ENCODE results near the gene TMPRSS6. TPM values are rescaled to one million over a fixed set of nuclear protein-coding genes. Genes with fewer than 3 reads are reported as not detected.

Gene TMPRSS6
- total RNA-seq, 1 experiment from 2014 or later: not detected

GRCh38 chr22:37084385-37084784 lies 25.1 kb downstream of the TMPRSS6 start:
- BruUV-seq (replicated peaks): no TSS peak
- no peaks in the 10 kb centered on the region for H3K4me1 Mint-ChIP-seq (ENCODE audit: low read depth, unreplicated experiment)
- no peak overlapping the region for H3K27ac Mint-ChIP-seq (ENCODE audit: unreplicated experiment)
- intact Hi-C loops (cut with micrococcal nuclease; ENCODE audit: unreplicated experiment): no loop called here
- CTCF ChIA-PET: no interaction called here
- no peaks in the 10 kb centered on the region for H3K9me3 Mint-ChIP-seq (ENCODE audit: low read depth, unreplicated experiment)
- TF ChIP-seq, protein P1, sequence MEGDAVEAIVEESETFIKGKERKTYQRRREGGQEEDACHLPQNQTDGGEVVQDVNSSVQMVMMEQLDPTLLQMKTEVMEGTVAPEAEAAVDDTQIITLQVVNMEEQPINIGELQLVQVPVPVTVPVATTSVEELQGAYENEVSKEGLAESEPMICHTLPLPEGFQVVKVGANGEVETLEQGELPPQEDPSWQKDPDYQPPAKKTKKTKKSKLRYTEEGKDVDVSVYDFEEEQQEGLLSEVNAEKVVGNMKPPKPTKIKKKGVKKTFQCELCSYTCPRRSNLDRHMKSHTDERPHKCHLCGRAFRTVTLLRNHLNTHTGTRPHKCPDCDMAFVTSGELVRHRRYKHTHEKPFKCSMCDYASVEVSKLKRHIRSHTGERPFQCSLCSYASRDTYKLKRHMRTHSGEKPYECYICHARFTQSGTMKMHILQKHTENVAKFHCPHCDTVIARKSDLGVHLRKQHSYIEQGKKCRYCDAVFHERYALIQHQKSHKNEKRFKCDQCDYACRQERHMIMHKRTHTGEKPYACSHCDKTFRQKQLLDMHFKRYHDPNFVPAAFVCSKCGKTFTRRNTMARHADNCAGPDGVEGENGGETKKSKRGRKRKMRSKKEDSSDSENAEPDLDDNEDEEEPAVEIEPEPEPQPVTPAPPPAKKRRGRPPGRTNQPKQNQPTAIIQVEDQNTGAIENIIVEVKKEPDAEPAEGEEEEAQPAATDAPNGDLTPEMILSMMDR (IDR thresholded peaks at IDR 0.05; ENCODE audit: unreplicated experiment): no peak
- H3K36me3 Mint-ChIP-seq (ENCODE audit: insufficient read depth, unreplicated experiment): no peaks in the 10 kb centered on the region
- no peak overlapping the region for H3K4me3 Mint-ChIP-seq (ENCODE audit: low read depth, unreplicated experiment)
- peaks cover 90% of the 10 kb centered on the region for H3K27me3 Mint-ChIP-seq (ENCODE audit: unreplicated experiment)
- DNase-seq: no peak

- peaks cover 90% of the 10 kb centered on the region for H3K27me3 Mint-ChIP-seq (ENCODE audit: unreplicated experiment)
- H3K4me3 Mint-ChIP-seq (ENCODE audit: low read depth, unreplicated experiment): no peak overlapping the region
- DNase-seq: no peak
- H3K27ac Mint-ChIP-seq (ENCODE audit: unreplicated experiment): no peak overlapping the region
- H3K9me3 Mint-ChIP-seq (ENCODE audit: low read depth, unreplicated experiment): no peaks in the 10 kb centered on the region
- TF ChIP-seq, protein P1 (IDR thresholded peaks at IDR 0.05; ENCODE audit: unreplicated experiment): no peak
- CTCF ChIA-PET: no interaction called here
- no peaks in the 10 kb centered on the region for H3K36me3 Mint-ChIP-seq (ENCODE audit: insufficient read depth, unreplicated experiment)
- intact Hi-C loops (cut with micrococcal nuclease; ENCODE audit: unreplicated experiment): no loop called here
- no peaks in the 10 kb centered on the region for H3K4me1 Mint-ChIP-seq (ENCODE audit: low read depth, unreplicated experiment)
- BruUV-seq (replicated peaks): no TSS peak
These were observed 25.6 kb downstream of the TMPRSS6 start for GRCh38 chr22:37083914-37084313.

DNA sequence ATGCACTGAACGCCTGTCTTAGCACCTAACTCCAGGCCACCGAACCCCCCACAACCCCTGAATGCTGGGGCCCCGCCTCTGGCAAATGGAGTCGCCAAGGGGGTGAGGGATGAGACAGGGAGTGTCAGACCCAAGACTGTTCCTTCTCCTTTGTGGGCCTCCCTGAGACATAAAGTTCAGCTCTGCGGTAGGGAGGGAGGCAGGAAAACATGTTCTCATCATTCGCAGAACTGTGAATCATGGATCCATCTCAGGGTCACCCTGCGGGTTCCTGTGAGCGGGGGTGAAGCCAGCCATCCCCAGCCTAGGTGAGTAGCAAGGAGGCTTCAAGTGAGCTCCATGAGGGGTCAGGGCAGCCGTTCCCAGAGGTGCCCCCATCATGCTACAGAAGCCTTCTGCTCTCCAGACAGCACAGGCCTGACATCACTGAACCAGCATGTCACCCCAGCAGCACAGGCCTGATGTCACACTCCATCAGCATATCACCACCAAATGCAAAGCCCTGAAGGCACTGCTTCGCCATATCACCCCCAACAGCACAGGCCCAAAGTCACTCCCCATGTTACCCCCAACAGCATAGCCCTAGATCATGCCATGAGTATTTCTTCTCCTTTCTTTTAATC lies 27.2 kb downstream of the TMPRSS6 start:
- no peak overlapping the region for H3K4me3 Mint-ChIP-seq (ENCODE audit: low read depth, unreplicated experiment)
- CTCF ChIA-PET: interaction anchor here (0.6 kb wide), 1 partner anchor 300 kb away, joined by 3 read pairs; no protein-coding TSS in a partner anchor
- no peaks in the 10 kb centered on the region for H3K4me1 Mint-ChIP-seq (ENCODE audit: low read depth, unreplicated experiment)
- no TSS peak for BruUV-seq (replicated peaks)
- H3K36me3 Mint-ChIP-seq (ENCODE audit: insufficient read depth, unreplicated experiment): no peaks in the 10 kb centered on the region
- TF ChIP-seq, protein P1 (IDR thresholded peaks at IDR 0.05; ENCODE audit: unreplicated experiment): no peak
- H3K27me3 Mint-ChIP-seq (ENCODE audit: unreplicated experiment): peaks cover 90% of the 10 kb centered on the region
- H3K27ac Mint-ChIP-seq (ENCODE audit: unreplicated experiment): no peak overlapping the region
- no peak for DNase-seq
- intact Hi-C loops (cut with micrococcal nuclease; ENCODE audit: unreplicated experiment): no loop called here
- no peaks in the 10 kb centered on the region for H3K9me3 Mint-ChIP-seq (ENCODE audit: low read depth, unreplicated experiment)

- CTCF ChIA-PET: interaction anchor here (0.5 kb wide), 1 partner anchor 907 kb away, joined by 4 read pairs; no protein-coding TSS in a partner anchor
- intact Hi-C loops (cut with micrococcal nuclease; ENCODE audit: unreplicated experiment): no loop called here
These were observed 28.7 kb downstream of the TMPRSS6 start for GRCh38 chr22:37080838-37081237.

More at GRCh38 chr22:37080838-37081237, 28.7 kb downstream of the TMPRSS6 start:
- Mint-ChIP-seq H3K27ac (ENCODE audit: unreplicated experiment) (no peak overlapping the region), H3K9me3 (ENCODE audit: low read depth, unreplicated experiment) (no peaks in the 10 kb centered on the region), H3K36me3 (ENCODE audit: insufficient read depth, unreplicated experiment) (no peaks in the 10 kb centered on the region), H3K4me1 (ENCODE audit: low read depth, unreplicated experiment) (no peaks in the 10 kb centered on the region), H3K4me3 (ENCODE audit: low read depth, unreplicated experiment) (no peak overlapping the region), H3K27me3 (ENCODE audit: unreplicated experiment) (peaks cover 85% of the 10 kb centered on the region)
- DNase-seq: no peak
- no TSS peak for BruUV-seq (replicated peaks)
- TF ChIP-seq, protein P1 (IDR thresholded peaks at IDR 0.05; ENCODE audit: unreplicated experiment): no peak

All from Calu3 (cell line).